D341Med (cell line): ENCODE data around the gene PRKAG2.

Experiments
- DNase-seq: peaks from one replicate; pipeline ENCODE4 v3.0.0; 2012; ENCODE audit warnings: low spot score

PRKAG2 gene

GRCh38 chr7:151677581-151678226 is 199.2 kb downstream of the PRKAG2 start:
- DNase-seq, result no peak

- DNase-seq, result no peak
These were observed 200.2 kb downstream of the PRKAG2 start for GRCh38 chr7:151676759-151677158.

GRCh38 chr7:151675196-151675920 is 201.6 kb downstream of the PRKAG2 start:
- DNase-seq, result no peak

GRCh38 chr7:151674161-151674920 is 202.6 kb downstream of the PRKAG2 start:
- DNase-seq, result no peak

- no peak for DNase-seq
These were observed 203.7 kb downstream of the PRKAG2 start for GRCh38 chr7:151673216-151673615.

- no peak for DNase-seq
These were observed 204.2 kb downstream of the PRKAG2 start for GRCh38 chr7:151672716-151673115.

- no peak for DNase-seq
These were observed 205.4 kb downstream of the PRKAG2 start for GRCh38 chr7:151671514-151671913.

- DNase-seq, result no peak
These were observed 207.2 kb downstream of the PRKAG2 start for GRCh38 chr7:151669762-151670161.

GRCh38 chr7:151666886-151667285 is 210.0 kb downstream of the PRKAG2 start:
- no peak for DNase-seq

- no peak for DNase-seq
These were observed 211.5 kb downstream of the PRKAG2 start for GRCh38 chr7:151665368-151665767.

GRCh38 chr7:151664268-151664667 is 212.6 kb downstream of the PRKAG2 start:
- DNase-seq, result no peak

- no peak for DNase-seq
These were observed 213.4 kb downstream of the PRKAG2 start for GRCh38 chr7:151663382-151664100.

- DNase-seq, result no peak
These were observed 214.6 kb downstream of the PRKAG2 start for GRCh38 chr7:151662251-151662826.

- no peak for DNase-seq
These were observed 215.3 kb downstream of the PRKAG2 start for GRCh38 chr7:151661587-151661986.

GRCh38 chr7:151660141-151660540 is 216.8 kb downstream of the PRKAG2 start:
- no peak for DNase-seq

GRCh38 chr7:151659219-151659618 is 217.7 kb downstream of the PRKAG2 start:
- DNase-seq, result no peak

- DNase-seq, result no peak
These were observed 218.1 kb downstream of the PRKAG2 start for GRCh38 chr7:151658778-151659177.

GRCh38 chr7:151657173-151657572 is 219.7 kb downstream of the PRKAG2 start:
- no peak for DNase-seq

- DNase-seq, result no peak
These were observed 221.4 kb downstream of the PRKAG2 start for GRCh38 chr7:151655555-151655954.

- no peak for DNase-seq
These were observed 224.8 kb downstream of the PRKAG2 start for GRCh38 chr7:151652111-151652510.

GRCh38 chr7:151650161-151650560 is 226.8 kb downstream of the PRKAG2 start:
- no peak for DNase-seq

GRCh38 chr7:151648429-151648828 is 228.5 kb downstream of the PRKAG2 start:
- DNase-seq, result no peak
